Mesendoderm (in vitro differentiated cells): Measurements from ENCODE around the gene CCND1.
A peak's percentile ranks its signal among the peaks of the same experiment; 100 is the strongest.

ENCODE experiments used
- DNase-seq: peaks from one replicate; pipeline ENCODE4 v3.0.0; 2013
- H2AK5ac ChIP-seq: 2 replicates; pipeline ENCODE4 v1.6.1; 2013; ENCODE audit warnings: low read length, inconsistent platforms
- H2BK120ac ChIP-seq: 2 replicates; pipeline ENCODE4 v1.6.1; 2013; ENCODE audit warnings: low read depth, mild to moderate bottlenecking, low read length, moderate library complexity, mixed read lengths
- H2BK15ac ChIP-seq: replicated peaks from 2 replicates; pipeline ENCODE4 v1.6.1; 2013; ENCODE audit warnings: low read depth, mild to moderate bottlenecking, moderate library complexity
- H2BK5ac ChIP-seq: 2 replicates; pipeline ENCODE4 v1.6.1; 2013; ENCODE audit warnings: low read length, inconsistent platforms
- H3K18ac ChIP-seq: 2 replicates; pipeline ENCODE4 v1.6.1; 2013; ENCODE audit warnings: mild to moderate bottlenecking, low read length, mixed read lengths
- H3K23ac ChIP-seq: one replicate; pipeline ENCODE4 v1.6.1; 2013; ENCODE audit warnings: low read length
- H3K27ac ChIP-seq: 2 replicates; pipeline ENCODE4 v1.5.1; 2013; ENCODE audit warnings: low read depth, mild to moderate bottlenecking, inconsistent platforms, low read length, moderate library complexity
- H3K27me3 ChIP-seq: 2 replicates; pipeline ENCODE4 v1.6.1; 2013; ENCODE audit warnings: low read length, control low read depth, mild to moderate bottlenecking, inconsistent platforms; ENCODE audit not compliant: insufficient read depth, poor library complexity
- H3K36me3 ChIP-seq: 2 replicates; pipeline ENCODE4 v1.6.1; 2013; ENCODE audit warnings: low read length, inconsistent platforms; ENCODE audit not compliant: control insufficient read depth, insufficient read depth
- H3K4ac ChIP-seq: one replicate; pipeline ENCODE4 v1.6.1; 2013; ENCODE audit warnings: low read depth, mild to moderate bottlenecking, low read length, moderate library complexity
- H3K4me1 ChIP-seq: 2 replicates; pipeline ENCODE4 v1.6.1; 2013; ENCODE audit warnings: low read depth, low read length, inconsistent platforms; ENCODE audit not compliant: control insufficient read depth
- H3K4me2 ChIP-seq: 2 replicates; pipeline ENCODE4 v1.6.1; 2013; ENCODE audit warnings: low read length
- H3K4me3 ChIP-seq: 2 replicates; pipeline ENCODE4 v1.5.1; 2013; ENCODE audit warnings: mild to moderate bottlenecking, low read length
- H3K56ac ChIP-seq: one replicate; pipeline ENCODE4 v1.6.1; 2013; ENCODE audit warnings: low read length
- H3K79me1 ChIP-seq: 2 replicates; pipeline ENCODE4 v1.6.1; 2013; ENCODE audit warnings: low read length, inconsistent platforms
- H3K79me2 ChIP-seq: 2 replicates; pipeline ENCODE4 v1.6.1; 2013; ENCODE audit warnings: mild to moderate bottlenecking, low read length; ENCODE audit not compliant: control insufficient read depth, insufficient read depth
- H3K9ac ChIP-seq: 2 replicates; pipeline ENCODE4 v1.6.1; 2013; ENCODE audit warnings: low read length, inconsistent platforms
- H4K5ac ChIP-seq: one replicate; pipeline ENCODE4 v1.6.1; 2013; ENCODE audit warnings: low read length
- H4K8ac ChIP-seq: one replicate; pipeline ENCODE4 v1.6.1; 2013; ENCODE audit warnings: low read depth, mild to moderate bottlenecking, control low read depth, low read length, moderate library complexity
- WGBS: extraction: QIAGEN DNeasy Blood & Tissue Kit; methylation state at CpG from one replicate; pipeline ENCODE4 v1.1.7; 2013; ENCODE audit warnings: low lambda C conversion rate, missing lambda C conversion rate; ENCODE audit not compliant: insufficient coverage; ENCODE audit errors: extremely low coverage; 5-methylcytosine and 5-hydroxymethylcytosine counted together

The CCND1 gene

GRCh38 chr11:69604055-69604454 is 36.9 kb upstream of the CCND1 start:
- Histone ChIP-seq H3K9ac (no peak overlapping the region), H2BK5ac (no peak overlapping the region), H3K27me3 (no peaks in the 10 kb centered on the region), H3K4ac (no peak overlapping the region), H3K79me2 (no peaks in the 10 kb centered on the region), H3K79me1 (no peaks in the 10 kb centered on the region), H3K4me1 (peaks cover 8% of the 10 kb centered on the region), H3K27ac (no peak overlapping the region), H4K5ac (no peak overlapping the region), H3K36me3 (no peaks in the 10 kb centered on the region), H2BK15ac (no peak overlapping the region), H2BK120ac (no peak overlapping the region), H4K8ac (no peak overlapping the region), H2AK5ac (no peak overlapping the region), H3K18ac (no peak overlapping the region), H3K56ac (no peak overlapping the region), H3K23ac (no peak overlapping the region), H3K4me2 (no peak overlapping the region), H3K4me3 (no peak overlapping the region)
- no CpG with 5 or more reads among the region's 7 CpGs for WGBS
- no peak for DNase-seq

DNA sequence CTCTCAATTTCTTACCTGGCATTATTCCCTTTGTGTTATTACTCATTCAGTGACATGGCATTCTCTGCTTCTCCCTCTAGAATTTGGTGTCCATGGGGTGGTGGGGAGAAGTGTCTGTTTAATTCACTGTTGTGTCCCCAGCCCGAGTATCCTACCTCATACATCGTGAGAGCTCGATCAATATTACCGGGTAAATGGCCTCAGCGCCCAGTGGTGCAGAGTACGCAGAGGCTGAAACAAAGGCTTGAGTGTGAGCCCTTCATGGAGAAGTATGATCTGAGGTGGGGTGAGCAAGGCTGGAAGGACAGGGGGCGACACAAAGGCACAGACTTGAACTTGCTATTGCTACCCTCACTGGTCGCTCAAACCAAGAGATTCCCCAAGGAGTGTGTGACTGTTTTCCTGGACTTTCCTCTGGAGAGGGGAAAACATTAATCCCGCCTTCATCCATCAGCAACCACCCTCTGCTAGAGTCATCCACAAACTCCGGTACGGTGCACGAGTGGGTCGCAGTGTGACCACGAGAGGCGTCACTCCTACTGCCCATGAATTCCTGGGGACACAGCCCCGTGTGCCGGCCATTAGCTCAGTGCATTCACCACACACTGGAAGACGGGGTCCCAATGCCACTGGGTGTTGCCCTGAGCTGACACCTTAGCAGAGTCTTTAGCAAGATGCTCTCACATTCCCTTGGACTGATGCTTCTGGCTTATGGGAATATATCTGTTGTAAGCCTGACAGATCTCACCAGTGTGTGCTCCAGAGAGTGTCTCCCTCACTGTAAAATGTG is 35.0 kb upstream of the CCND1 start:
- no peak overlapping the region for H4K5ac ChIP-seq
- H3K18ac ChIP-seq, result no peak overlapping the region
- no peak overlapping the region for H3K56ac ChIP-seq
- no CpG with 5 or more reads among the region's 18 CpGs for WGBS
- H2BK5ac ChIP-seq, result no peak overlapping the region
- no peak overlapping the region for H2AK5ac ChIP-seq
- DNase-seq, result no peak
- H2BK120ac ChIP-seq, result no peak overlapping the region
- no peak overlapping the region for H3K4ac ChIP-seq
- no peak overlapping the region for H3K27ac ChIP-seq
- no peak overlapping the region for H3K4me3 ChIP-seq
- H3K79me2 ChIP-seq, result no peaks in the 10 kb centered on the region
- no peak overlapping the region for H4K8ac ChIP-seq
- H2BK15ac ChIP-seq, result no peak overlapping the region
- H3K36me3 ChIP-seq, result no peaks in the 10 kb centered on the region
- no peak overlapping the region for H3K9ac ChIP-seq
- no peaks in the 10 kb centered on the region for H3K27me3 ChIP-seq
- peak overlapping the region; percentile 68 for H3K23ac ChIP-seq
- H3K4me1 ChIP-seq, result peaks cover 8% of the 10 kb centered on the region
- no peak overlapping the region for H3K4me2 ChIP-seq
- H3K79me1 ChIP-seq, result no peaks in the 10 kb centered on the region

GRCh38 chr11:69609351-69609750 is 31.6 kb upstream of the CCND1 start:
- Histone ChIP-seq H3K56ac (no peak overlapping the region), H3K23ac (no peak overlapping the region), H4K8ac (no peak overlapping the region), H3K4me1 (no peaks in the 10 kb centered on the region), H2AK5ac (no peak overlapping the region), H3K4me2 (no peak overlapping the region), H3K79me1 (no peaks in the 10 kb centered on the region), H3K79me2 (no peaks in the 10 kb centered on the region), H4K5ac (no peak overlapping the region), H3K4me3 (no peak overlapping the region), H2BK5ac (no peak overlapping the region), H3K27me3 (no peaks in the 10 kb centered on the region), H2BK120ac (no peak overlapping the region), H2BK15ac (no peak overlapping the region), H3K4ac (no peak overlapping the region), H3K36me3 (no peaks in the 10 kb centered on the region), H3K18ac (no peak overlapping the region), H3K27ac (no peak overlapping the region), H3K9ac (no peak overlapping the region)
- no CpG with 5 or more reads among the region's 2 CpGs for WGBS
- no peak for DNase-seq

- H2BK120ac ChIP-seq, result no peak overlapping the region
- H3K9ac ChIP-seq, result no peak overlapping the region
- no peak overlapping the region for H3K56ac ChIP-seq
- H3K4me1 ChIP-seq, result no peaks in the 10 kb centered on the region
- no peak overlapping the region for H3K4ac ChIP-seq
- H3K4me2 ChIP-seq, result no peak overlapping the region
- DNase-seq, result no peak
- H3K23ac ChIP-seq, result no peak overlapping the region
- no peak overlapping the region for H2BK5ac ChIP-seq
- H2BK15ac ChIP-seq, result no peak overlapping the region
- no peaks in the 10 kb centered on the region for H3K79me2 ChIP-seq
- no peak overlapping the region for H3K18ac ChIP-seq
- H3K27me3 ChIP-seq, result no peaks in the 10 kb centered on the region
- H3K4me3 ChIP-seq, result no peak overlapping the region
- no peaks in the 10 kb centered on the region for H3K36me3 ChIP-seq
- no peaks in the 10 kb centered on the region for H3K79me1 ChIP-seq
- H3K27ac ChIP-seq, result no peak overlapping the region
- no peak overlapping the region for H2AK5ac ChIP-seq
- H4K8ac ChIP-seq, result no peak overlapping the region
- no peak overlapping the region for H4K5ac ChIP-seq
- no CpG with 5 or more reads among the region's 17 CpGs for WGBS
Measured at GRCh38 chr11:69611548-69612526, 29.1 kb upstream of the CCND1 start.

DNA sequence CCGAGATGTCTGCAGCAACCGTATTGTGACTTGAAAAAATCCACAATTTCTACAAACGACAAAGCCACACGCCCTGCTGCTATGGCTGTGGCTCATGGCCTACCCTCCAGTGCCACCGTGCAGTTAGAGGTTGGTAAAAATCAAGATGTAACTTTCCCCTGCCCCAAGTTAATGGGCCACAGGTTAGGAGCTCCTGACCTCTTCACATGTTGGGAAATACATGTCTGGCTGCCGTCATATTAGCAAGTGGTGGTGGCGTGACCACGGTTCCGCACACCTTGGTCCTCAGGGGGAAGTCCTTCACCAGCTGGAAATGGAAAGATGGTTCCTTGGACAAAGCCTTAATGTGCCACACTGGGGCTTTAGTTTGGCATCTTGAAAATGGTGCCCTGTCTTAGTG is 27.4 kb upstream of the CCND1 start:
- no peak overlapping the region for H2BK120ac ChIP-seq
- no peaks in the 10 kb centered on the region for H3K27me3 ChIP-seq
- no peak overlapping the region for H3K18ac ChIP-seq
- H3K79me1 ChIP-seq, result no peaks in the 10 kb centered on the region
- H2BK15ac ChIP-seq, result no peak overlapping the region
- H3K36me3 ChIP-seq, result no peaks in the 10 kb centered on the region
- no peak overlapping the region for H3K4me2 ChIP-seq
- no peak overlapping the region for H2AK5ac ChIP-seq
- no peak overlapping the region for H4K8ac ChIP-seq
- no peak overlapping the region for H2BK5ac ChIP-seq
- no peaks in the 10 kb centered on the region for H3K79me2 ChIP-seq
- WGBS, result no CpG with 5 or more reads among the region's 9 CpGs
- no peak overlapping the region for H3K4ac ChIP-seq
- H3K4me3 ChIP-seq, result no peak overlapping the region
- H3K27ac ChIP-seq, result no peak overlapping the region
- DNase-seq, result no peak
- H4K5ac ChIP-seq, result no peak overlapping the region
- H3K23ac ChIP-seq, result no peak overlapping the region
- H3K9ac ChIP-seq, result no peak overlapping the region
- no peak overlapping the region for H3K56ac ChIP-seq
- H3K4me1 ChIP-seq, result no peaks in the 10 kb centered on the region
